IPS-20b (cell line): ENCODE data around the gene R3HDM2.

Source experiments
- H3K27ac ChIP-seq: one replicate; pipeline ENCODE4 v1.5.1; 2013; ENCODE audit warnings: low read length
- H3K27me3 ChIP-seq: 2 replicates; pipeline ENCODE4 v1.6.1; 2013; ENCODE audit warnings: mild to moderate bottlenecking, low read length, inconsistent platforms; ENCODE audit not compliant: insufficient read depth
- H3K36me3 ChIP-seq: 2 replicates; pipeline ENCODE4 v1.6.1; 2013; ENCODE audit warnings: low read depth, mild to moderate bottlenecking, inconsistent platforms, low read length, moderate library complexity; ENCODE audit not compliant: insufficient read depth
- H3K4me1 ChIP-seq: 2 replicates; pipeline ENCODE4 v1.6.1; 2013; ENCODE audit warnings: mild to moderate bottlenecking, control low read depth, inconsistent platforms, low read length, moderate library complexity; ENCODE audit not compliant: insufficient read depth
- H3K4me3 ChIP-seq: 2 replicates; pipeline ENCODE4 v1.5.1; 2013; ENCODE audit warnings: mild to moderate bottlenecking, low read length, inconsistent platforms
- H3K9ac ChIP-seq: 2 replicates; pipeline ENCODE4 v1.6.1; 2013; ENCODE audit warnings: low read depth, mild to moderate bottlenecking, inconsistent platforms, low read length, moderate library complexity
- H3K9me3 ChIP-seq: 2 replicates; pipeline ENCODE4 v1.6.1; 2013; ENCODE audit warnings: mild to moderate bottlenecking, low read depth, low read length, inconsistent platforms; ENCODE audit not compliant: insufficient read depth

R3HDM2 gene

GRCh38 chr12:57456145-57456700, 25.4 kb upstream of the R3HDM2 start:
- Histone ChIP-seq H3K9me3 (no peaks in the 10 kb centered on the region), H3K4me1 (peaks cover 32% of the 10 kb centered on the region), H3K4me3 (peak overlapping the region; percentile 57), H3K27ac (no peak overlapping the region), H3K36me3 (no peaks in the 10 kb centered on the region), H3K9ac (peak overlapping the region; percentile 67; the same call in 1 of the 2 replicates), H3K27me3 (peaks cover 11% of the 10 kb centered on the region)

DNA sequence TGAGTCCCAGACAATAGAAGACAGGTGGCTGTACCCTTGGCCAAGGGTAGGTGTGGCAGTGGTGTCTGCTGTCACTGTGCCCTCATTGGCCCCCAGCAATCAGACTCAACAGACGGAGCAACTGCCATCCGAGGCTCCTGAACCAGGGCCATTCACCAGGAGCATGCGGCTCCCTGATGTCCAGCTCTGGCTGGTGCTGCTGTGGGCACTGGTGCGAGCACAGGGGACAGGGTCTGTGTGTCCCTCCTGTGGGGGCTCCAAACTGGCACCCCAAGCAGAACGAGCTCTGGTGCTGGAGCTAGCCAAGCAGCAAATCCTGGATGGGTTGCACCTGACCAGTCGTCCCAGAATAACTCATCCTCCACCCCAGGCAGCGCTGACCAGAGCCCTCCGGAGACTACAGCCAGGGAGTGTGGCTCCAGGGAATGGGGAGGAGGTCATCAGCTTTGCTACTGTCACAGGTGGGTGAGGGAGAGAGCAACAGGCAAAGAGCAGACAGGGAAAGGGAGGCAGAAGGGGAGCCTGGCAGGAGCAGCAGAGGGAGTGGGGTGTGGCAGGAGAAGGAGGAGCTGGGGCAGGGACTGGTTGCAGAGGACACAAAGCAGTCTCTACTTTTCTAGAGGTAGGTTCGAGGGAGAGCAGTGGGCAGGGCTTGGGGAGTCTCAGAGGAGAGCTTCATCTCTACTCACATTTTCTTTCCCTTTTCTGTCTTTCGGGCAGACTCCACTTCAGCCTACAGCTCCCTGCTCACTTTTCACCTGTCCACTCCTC, 24.7 kb upstream of the R3HDM2 start:
- Histone ChIP-seq H3K4me3 (peak overlapping the region; percentile 57), H3K27ac (peak overlapping the region; percentile 12), H3K9ac (peak overlapping the region; percentile 67; the same call in 1 of the 2 replicates), H3K4me1 (peaks cover 32% of the 10 kb centered on the region), H3K9me3 (no peaks in the 10 kb centered on the region), H3K36me3 (no peaks in the 10 kb centered on the region), H3K27me3 (peaks cover 11% of the 10 kb centered on the region)

DNA sequence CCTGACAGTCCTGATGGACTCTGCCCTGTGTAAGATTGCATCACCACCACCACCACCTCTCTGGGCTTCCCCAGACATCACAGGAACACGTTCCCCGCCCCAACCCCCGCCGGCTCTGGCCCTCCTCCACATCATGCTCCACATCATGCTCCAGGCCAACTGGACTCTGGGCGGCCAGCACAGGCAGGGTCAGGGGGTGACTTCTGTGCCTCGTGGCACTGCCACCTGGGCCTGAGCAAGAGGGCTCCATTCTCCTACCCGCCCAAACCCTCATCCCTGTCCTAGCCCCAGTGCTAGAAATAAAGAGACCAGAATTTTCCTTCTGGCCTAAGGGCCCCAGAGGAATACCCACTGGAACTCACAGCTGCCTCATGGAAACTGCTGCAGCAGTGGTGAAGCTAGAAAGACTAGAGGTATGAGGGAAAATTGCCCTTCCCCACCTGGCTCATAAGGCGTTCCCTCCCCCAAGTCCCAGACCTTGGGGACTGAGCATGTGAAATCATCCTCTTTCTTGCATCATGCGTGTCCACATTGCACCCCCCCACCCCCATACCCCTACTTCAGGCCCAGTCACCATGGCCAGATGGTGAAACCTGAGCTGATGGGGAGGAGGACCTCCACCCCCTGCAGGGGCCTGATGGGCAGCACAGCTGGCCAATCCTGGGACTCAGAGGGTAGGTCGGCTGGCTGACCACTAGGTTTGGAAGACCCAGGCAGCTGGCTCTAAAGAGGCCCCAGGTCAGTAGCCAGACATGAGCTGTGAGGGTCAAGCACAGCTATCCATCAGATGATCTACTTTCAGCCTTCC, 23.9 kb upstream of the R3HDM2 start, which contains the start of gene INHBE:
TSS of gene INHBE (plus strand) at position 742 of the 808 bp plus-strand sequence. CDS start 230 bp downstream, outside the sequence.
- Histone ChIP-seq H3K4me1 (peaks cover 32% of the 10 kb centered on the region), H3K27ac (peak within 1 kb of the TSS; percentile 96), H3K9ac (peak within 1 kb of the TSS; percentile 86), H3K36me3 (no peaks in the 10 kb centered on the region), H3K4me3 (peak within 1 kb of the TSS; percentile 57), H3K9me3 (no peaks in the 10 kb centered on the region), H3K27me3 (peaks cover 6% of the 10 kb centered on the region)

- Histone ChIP-seq H3K36me3 (no peaks in the 10 kb centered on the region), H3K9me3 (no peaks in the 10 kb centered on the region), H3K9ac (peak overlapping the region; percentile 86; the same call in 1 of the 2 replicates), H3K4me1 (peaks cover 32% of the 10 kb centered on the region), H3K4me3 (no peak overlapping the region), H3K27ac (peak overlapping the region; percentile 96), H3K27me3 (peaks cover 6% of the 10 kb centered on the region)
Measured at GRCh38 chr12:57454213-57454565, 23.3 kb upstream of the R3HDM2 start.

- Histone ChIP-seq H3K36me3 (no peaks in the 10 kb centered on the region), H3K4me1 (peaks cover 25% of the 10 kb centered on the region), H3K27me3 (peaks cover 6% of the 10 kb centered on the region), H3K9ac (no peak overlapping the region), H3K9me3 (no peaks in the 10 kb centered on the region), H3K4me3 (no peak overlapping the region), H3K27ac (no peak overlapping the region)
Measured at GRCh38 chr12:57452937-57453509, 22.2 kb upstream of the R3HDM2 start.

DNA sequence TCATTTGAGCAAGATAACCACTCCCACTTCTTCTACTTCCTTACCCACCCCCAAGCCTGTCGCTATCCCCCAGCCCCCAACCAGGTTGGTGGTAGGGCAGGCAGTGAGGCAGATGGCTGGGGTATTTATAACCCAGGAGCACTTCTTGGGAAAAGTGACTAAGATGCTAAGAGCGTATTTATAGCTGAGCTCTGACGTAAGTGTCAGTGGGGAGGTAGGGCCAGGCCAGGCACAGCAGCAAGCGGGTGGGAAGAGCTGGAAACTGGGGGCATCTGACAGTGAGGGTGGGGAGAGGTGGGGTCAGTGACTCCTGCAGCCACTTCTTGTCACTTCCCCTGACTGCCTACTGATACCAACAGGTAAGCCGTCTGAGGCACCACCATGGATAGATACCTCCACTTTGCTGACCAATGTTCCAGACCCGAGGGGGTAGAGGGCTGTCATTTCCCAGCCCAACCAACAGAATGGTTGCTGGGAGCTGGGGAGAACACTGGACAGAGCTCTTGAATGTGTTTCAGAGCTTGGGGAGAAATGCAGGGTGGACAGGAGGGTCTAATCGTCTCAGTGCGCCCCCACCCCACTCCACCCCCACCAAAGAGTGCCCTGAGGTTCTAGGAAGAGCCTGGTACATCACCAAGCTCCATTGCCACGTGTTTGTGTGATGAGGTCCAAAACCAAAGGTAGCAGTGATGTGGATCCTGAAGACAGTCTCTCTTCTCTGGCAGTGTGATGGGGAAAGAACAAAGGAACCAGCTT, 21.5 kb upstream of the R3HDM2 start:
- no peak overlapping the region for H3K27ac ChIP-seq
- peaks cover 6% of the 10 kb centered on the region for H3K27me3 ChIP-seq
- no peaks in the 10 kb centered on the region for H3K9me3 ChIP-seq
- no peaks in the 10 kb centered on the region for H3K36me3 ChIP-seq
- peaks cover 25% of the 10 kb centered on the region for H3K4me1 ChIP-seq
- H3K9ac ChIP-seq, result no peak overlapping the region; the same call in 1 of the 2 replicates
- H3K4me3 ChIP-seq, result no peak overlapping the region

- peaks cover 25% of the 10 kb centered on the region for H3K4me1 ChIP-seq
- peaks cover 6% of the 10 kb centered on the region; the same call in 1 of the 2 replicates for H3K27me3 ChIP-seq
- no peak overlapping the region for H3K9ac ChIP-seq
- H3K4me3 ChIP-seq, result no peak overlapping the region
- H3K27ac ChIP-seq, result no peak overlapping the region
- no peaks in the 10 kb centered on the region for H3K9me3 ChIP-seq
- H3K36me3 ChIP-seq, result no peaks in the 10 kb centered on the region
Measured at GRCh38 chr12:57451233-57451778, 20.5 kb upstream of the R3HDM2 start.

GRCh38 chr12:57450057-57450456, 19.2 kb upstream of the R3HDM2 start:
- Histone ChIP-seq H3K27me3 (no peaks in the 10 kb centered on the region), H3K36me3 (no peaks in the 10 kb centered on the region), H3K27ac (no peak overlapping the region), H3K4me3 (no peak overlapping the region), H3K9me3 (no peaks in the 10 kb centered on the region), H3K4me1 (peaks cover 16% of the 10 kb centered on the region), H3K9ac (no peak overlapping the region)

- H3K4me1 ChIP-seq, result peaks cover 12% of the 10 kb centered on the region
- no peaks in the 10 kb centered on the region for H3K9me3 ChIP-seq
- H3K36me3 ChIP-seq, result no peaks in the 10 kb centered on the region
- no peaks in the 10 kb centered on the region for H3K27me3 ChIP-seq
- H3K9ac ChIP-seq, result no peak overlapping the region
- no peak overlapping the region for H3K27ac ChIP-seq
- no peak overlapping the region for H3K4me3 ChIP-seq
Measured at GRCh38 chr12:57449375-57449774, 18.5 kb upstream of the R3HDM2 start.

DNA sequence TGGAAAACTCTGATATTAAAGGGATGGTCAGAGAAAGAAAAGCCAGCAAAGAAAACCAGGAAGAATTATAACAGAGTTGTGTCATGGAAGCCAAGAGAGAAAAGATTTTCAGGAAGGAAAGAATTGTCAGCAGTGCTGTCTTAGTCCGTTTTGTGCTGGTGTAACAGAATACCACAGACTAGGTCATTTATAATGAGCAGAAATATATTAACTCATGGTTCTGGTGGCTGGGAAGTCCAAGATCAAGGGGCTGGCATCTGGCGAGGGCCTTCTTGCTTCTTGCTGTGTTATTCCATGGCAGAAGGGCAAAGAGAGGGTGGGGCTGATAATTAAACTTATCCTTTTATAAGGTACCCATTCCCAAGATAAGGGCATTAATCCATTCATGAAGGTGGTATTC, 17.8 kb upstream of the R3HDM2 start:
- H3K36me3 ChIP-seq, result no peaks in the 10 kb centered on the region
- H3K9me3 ChIP-seq, result no peaks in the 10 kb centered on the region

More for the DNA sequence above, 17.8 kb upstream of the R3HDM2 start:
- H3K4me3 ChIP-seq, result no peak overlapping the region
- no peak overlapping the region for H3K9ac ChIP-seq
- peaks cover 11% of the 10 kb centered on the region for H3K4me1 ChIP-seq
- H3K27ac ChIP-seq, result no peak overlapping the region
- H3K27me3 ChIP-seq, result no peaks in the 10 kb centered on the region
